Activated T-helper 9 cell treated with anti-CD3 and anti-CD28 coated beads, Interleukin-2, amount 50 U/mL, for 16 hours (primary cell): Measurements from ENCODE around the gene ITPR1.
"Not testable (repeated sequence)": the region's sequence is repeated elsewhere in the genome, so short reads cannot be mapped to it uniquely, and the experiment has no call there.

Experiments used
- DNase-seq: peaks from one replicate; pipeline ENCODE4 v3.0.0-alpha.2; 2020; ENCODE audit warnings: low read depth

Gene ITPR1

DNA sequence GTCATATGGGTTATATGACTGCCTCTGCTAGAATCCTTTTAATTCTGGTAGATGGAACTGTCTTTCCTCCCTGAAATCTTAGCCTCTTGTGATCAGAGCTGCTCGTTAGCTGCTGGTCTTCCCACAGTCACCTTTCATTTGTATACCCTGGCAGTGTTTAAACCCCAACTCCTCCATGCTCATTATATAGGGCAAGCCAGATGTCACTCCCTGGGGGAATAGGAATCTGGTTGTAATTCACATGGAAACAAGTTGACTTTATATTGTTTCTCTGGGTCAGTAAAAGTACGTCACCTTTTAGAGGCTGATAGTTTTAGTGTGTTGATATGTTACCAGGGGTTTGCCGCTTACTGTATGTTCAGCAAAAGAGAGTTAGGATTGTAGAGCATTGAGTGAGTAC, 103.5 kb downstream of the ITPR1 start:
- DNase-seq = no peak

DNA sequence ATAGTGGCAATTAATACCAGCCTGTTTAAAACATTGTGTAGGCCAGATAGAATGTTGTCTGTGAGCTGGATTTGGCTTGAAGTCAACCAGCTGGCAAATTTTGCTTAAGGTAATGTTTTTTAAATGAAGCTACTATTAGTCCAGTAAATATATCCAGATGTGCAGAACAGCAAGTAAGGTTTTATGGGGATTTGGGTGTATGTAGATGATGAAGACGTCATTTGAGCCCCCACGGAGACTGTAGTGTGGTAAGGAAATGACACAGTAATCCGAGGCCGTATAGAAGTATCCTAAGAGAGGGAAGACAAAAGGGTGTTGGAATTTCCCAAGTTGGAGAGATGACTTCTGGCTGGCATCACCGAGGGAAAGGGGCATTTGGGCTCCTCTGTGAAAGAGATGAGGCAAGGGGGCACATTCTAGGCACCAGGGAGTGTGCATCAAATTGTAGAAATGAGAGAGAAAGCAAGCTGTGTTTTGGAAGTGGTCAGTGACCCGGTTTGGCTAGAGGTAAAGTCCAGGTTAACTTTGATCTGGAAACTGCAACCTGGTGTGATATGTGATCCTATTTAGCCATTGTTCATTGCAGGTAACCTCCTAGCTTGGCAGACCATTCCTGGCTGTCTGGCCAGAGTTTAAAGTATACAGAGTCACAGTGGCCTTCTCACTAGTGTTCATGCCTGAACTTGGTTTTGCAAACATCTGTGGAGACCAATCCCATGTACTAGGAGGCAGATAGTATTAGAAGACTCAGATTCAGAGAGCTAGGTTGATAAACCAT, 104.2 kb downstream of the ITPR1 start:
- DNase-seq = no peak

DNA sequence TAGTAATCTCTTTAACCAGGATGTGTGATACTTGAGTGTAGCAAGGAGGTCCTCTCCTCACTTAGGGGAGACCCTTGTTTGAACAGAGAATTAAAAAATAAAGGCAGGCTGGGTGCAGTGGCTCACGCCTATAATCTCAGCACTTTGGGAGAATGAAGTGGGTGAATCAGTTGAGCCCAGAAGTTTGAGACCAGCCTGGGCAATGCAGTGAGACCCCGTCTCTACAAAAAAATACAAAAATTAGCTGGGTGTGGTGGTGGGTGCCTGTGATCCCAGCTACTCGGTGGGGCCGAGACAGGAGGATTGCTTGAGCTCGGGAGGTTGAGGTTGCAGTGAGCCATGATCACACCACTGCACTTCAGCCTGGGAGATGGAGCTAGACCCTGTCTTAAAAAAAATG, 105.1 kb downstream of the ITPR1 start:
- DNase-seq = not testable (repeated sequence)

DNA sequence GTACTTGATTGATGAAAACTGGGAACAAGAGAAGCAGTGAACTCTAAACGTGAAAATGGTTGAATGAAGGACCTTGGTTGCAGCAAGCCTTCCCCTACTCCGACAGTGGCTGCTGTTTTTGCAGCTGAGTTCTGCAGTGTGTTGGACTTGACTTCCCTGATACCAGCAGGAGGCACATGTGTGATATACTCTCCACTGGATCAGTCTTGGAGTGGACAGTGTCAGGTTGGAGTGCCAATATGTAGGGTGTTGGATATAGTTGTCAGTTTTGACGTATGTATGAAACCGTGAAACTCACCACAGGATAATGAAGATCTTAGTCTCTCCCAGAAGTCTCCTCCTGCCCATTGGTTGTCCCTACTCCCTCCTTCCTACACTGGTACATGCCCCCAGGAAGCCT, 106.5 kb downstream of the ITPR1 start:
- no peak for DNase-seq

DNA sequence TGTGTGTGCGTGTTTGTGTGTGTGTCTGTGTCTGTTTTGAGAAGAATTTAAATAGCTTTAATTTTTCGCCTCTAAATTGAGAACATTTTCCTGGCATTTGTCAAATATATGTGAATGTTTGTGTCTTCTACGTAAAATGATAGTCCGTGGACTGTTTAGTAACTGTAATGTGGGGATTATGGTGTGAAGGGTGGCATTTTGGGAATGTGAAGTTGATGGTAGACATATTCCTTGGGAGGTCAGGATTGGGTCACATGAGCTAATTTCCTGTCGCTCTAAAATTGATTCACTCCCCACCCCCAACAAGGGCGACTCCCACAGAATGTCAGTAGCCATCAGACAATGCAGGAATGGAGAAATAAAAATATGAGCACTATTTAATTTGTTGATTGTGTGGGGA, 107.3 kb downstream of the ITPR1 start:
- no peak for DNase-seq

DNA sequence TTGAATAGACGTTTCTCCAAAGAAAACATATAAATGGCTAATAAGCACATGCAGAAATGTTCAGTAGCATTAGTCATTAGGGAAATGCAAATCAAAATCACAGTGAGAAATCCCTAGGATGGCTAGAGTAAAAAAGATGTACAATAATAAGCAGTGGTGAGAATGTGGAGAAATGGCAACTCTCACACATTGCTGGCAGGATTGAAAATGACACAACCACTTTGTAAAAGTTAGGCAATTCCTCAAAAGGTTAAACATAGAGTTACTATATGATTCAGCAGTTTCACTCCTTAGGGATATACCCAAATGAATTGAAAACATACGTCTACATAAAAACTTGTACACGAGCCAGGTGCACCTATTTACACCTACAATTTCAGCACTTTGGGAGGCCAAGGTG, 108.7 kb downstream of the ITPR1 start:
- no peak for DNase-seq

DNA sequence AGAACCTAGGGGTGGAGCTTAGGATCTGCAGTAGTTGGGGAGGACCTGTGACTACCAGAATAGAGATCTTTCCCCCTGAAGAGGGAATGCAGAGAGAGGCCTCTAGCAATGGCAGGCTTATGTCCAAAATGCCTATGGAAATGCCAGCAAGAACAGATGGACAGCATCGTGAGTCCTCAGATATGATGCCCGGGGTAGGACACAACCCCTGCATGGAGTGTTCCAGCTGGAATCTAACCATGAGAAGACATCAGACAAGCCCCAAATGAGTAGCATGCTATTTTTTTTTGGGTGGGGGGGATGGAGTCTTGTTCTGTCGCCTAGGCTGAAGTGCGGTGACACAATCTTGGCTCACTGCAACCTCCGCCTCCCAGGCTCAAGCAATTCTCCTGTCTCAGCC, 111.5 kb downstream of the ITPR1 start:
- DNase-seq = no peak

DNA sequence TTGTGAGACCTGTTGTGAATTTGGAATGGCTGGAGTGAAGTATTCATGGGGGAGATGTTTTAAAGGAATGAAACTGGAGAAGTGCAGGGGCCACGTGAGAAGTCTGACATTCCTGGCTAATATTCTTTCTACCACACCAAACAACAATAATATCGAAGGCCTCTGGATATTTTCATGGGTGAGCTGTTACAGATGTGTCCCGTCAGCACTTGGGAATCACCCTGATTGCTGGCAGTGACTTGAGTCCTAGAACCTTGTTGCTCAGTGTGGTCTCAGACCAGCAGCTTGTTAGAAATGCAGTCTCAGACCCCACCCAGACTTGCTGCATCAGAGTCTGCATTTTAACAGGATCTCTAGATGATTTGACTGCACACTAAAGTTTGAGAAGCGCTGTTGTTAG, 113.8 kb downstream of the ITPR1 start:
- DNase-seq = no peak

DNA sequence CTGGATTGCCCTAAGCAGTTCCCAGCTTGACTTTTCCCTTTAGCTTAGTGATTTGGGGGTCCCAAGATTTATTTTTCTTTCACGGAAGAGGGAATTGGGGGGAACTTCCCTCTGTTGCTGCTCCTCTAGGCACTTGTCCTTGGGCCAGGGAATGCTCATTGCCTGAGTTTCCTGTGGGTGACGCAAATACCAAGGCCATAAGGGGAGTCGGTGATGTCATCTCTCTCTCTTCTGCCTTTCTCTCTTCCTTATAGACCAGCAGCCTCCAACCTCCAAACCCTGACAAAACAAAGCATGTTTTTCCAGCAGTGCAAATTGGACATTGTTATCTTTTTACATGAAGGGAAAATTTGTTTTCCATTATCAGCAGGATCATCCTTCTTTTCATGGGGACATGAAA, 120.2 kb downstream of the ITPR1 start:
- DNase-seq = no peak

DNA sequence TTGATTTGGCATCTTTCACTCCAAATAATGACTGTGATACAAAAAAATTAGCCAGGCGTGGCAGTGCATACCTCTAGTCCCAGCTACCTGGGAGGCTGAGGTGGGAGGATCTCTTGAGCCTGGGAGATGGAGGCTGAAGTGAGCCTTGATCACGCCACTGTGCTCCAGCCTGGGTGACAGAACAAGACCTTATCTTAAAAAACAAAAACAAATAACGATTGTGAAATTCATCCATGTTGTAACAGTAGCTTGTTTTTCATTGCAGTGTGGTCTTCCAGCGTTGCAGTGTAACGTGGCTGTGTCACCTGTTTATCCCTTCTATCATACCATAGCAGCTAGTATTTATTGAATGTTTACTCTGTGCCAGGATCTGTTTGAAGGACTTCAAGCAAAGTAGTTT, 120.9 kb downstream of the ITPR1 start:
- no peak for DNase-seq

DNA sequence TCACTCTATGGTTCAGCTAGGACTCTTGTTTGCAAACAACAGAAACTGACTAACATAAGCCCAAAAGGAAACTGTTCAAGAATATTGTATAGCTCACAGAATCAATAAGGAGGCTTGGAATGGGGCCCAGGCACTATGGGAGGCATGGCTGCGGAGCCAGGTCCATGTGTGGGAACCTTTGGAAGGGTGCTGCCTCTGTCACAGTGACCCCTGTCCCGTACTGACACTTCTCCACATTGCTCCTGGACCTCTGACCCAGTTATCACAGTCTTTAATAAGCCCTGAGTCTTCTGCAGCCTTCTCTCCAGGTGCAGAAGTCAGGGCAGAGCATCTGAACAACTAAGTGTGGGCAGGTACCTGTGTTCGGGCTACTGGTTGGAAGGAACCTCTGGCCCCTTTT, 121.8 kb downstream of the ITPR1 start:
- no peak for DNase-seq

DNA sequence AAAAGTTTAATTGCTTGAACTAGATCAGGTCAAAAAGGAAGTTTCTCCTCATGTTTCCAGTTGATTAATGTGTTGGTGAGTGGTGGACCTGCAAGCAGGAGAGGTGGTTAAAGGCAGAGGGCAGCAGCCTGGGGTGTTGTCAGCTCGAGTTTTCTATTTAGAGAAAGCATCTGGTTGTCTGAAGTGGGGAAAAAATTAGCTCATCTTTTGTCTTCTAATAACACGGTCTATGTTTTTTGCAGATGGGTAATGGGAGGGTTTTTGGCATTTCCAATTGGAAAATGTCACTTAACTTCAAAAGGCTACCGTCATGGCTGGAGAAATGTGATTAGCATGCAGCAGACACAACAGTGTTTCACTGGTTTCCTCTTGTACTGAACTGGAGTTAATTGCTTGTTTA, 122.6 kb downstream of the ITPR1 start:
- no peak for DNase-seq

DNA sequence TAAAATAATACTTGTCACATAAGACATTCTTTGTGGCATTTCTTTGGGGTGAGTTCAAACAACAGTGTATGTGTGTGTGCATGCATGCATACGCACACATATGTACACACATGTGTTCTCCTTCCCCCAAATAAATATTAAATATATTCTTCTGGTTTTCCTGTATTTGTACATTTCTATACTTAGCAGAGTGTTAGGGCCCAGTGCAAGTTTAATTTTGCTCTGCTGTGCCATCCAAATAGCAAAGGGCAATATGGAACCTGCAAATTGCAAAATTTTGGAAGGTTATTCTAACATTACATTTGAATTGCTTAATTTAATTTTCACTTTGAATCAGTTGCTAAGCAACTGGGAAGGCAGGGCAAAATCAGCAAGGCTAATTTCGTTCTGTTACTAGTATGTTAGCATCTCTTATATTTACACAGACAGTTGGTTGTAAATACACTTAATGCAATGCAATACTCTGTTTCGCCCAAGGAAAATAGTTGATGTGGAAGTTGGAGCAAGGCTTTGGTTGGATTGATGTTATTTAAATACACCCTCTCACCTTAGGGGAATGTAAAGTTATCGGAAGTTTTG, 130.4 kb downstream of the ITPR1 start:
- DNase-seq = no peak

DNA sequence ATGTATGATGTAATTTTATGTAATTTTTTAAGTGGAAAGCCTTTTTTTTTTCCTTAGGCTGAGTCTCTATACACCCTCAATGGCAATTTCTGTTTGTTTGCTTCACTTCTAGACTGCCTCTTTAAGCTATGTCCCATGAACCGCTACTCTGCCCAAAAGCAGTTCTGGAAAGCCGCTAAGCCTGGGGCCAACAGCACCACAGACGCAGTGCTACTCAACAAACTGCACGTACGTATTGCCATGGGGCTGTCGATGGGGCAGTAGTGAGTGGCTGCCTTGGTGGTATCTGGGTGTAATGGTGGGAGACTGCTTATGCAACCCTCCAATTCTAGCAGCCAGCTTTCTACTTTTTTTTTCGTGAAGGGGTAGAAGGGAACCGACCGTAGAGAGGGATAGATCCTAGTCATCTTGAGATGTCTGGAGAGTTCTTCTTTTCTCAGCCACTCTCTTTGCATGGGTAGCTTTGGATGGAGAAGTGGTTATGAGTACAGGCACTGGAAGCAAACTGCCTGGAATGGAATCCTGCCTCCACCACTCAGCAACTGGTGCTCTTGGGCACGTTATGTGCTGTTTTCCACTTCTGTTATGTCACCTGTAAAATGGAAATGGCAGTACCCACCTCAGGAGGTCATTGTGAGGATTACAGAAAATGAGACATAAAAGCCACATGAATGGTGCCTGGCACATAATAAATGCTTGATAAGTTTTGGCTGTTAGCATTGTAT, 134.7 kb downstream of the ITPR1 start:
- no peak for DNase-seq

DNA sequence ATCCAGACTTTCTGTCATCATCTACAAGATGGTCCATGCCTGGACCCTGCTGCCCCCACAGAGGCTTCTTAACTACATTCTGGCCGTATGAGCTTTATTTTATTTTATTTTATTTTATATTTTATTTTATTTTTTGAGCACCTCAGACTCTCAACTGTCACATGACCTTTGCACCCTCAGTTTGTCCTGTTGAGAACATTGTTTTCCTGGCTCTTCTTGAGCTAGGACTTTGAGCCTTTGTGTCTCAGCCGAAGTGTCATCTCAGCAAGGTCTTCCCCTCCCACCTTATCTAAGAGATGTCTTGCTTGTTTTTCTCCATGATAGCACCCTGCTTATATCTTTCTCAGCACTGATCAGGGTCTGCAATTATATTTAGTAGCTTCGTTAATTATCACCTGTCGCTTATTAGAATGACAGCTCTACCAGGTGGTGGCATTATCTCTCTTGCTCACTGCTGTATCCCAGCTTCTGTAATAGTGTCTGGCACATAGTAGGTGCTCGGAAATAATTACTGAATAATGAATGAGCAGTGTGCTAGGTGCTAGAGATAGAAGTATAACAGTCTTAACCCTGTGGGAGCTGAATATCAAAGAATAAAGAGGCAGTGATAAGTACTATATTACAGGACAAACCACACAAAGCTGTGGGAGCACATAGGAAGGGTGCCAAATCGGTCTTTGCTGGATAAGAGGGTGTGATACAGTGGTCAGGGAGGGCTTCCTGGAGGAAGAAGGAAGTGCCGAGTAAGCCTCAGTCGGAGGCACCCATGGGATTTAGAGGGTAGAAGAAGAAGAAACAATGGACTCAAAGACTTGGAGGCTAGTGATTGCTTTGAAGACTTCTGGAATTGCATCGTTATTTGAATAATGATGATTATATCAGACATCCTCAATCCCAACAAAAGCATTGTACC, 136.2 kb downstream of the ITPR1 start:
- DNase-seq = no peak

DNA sequence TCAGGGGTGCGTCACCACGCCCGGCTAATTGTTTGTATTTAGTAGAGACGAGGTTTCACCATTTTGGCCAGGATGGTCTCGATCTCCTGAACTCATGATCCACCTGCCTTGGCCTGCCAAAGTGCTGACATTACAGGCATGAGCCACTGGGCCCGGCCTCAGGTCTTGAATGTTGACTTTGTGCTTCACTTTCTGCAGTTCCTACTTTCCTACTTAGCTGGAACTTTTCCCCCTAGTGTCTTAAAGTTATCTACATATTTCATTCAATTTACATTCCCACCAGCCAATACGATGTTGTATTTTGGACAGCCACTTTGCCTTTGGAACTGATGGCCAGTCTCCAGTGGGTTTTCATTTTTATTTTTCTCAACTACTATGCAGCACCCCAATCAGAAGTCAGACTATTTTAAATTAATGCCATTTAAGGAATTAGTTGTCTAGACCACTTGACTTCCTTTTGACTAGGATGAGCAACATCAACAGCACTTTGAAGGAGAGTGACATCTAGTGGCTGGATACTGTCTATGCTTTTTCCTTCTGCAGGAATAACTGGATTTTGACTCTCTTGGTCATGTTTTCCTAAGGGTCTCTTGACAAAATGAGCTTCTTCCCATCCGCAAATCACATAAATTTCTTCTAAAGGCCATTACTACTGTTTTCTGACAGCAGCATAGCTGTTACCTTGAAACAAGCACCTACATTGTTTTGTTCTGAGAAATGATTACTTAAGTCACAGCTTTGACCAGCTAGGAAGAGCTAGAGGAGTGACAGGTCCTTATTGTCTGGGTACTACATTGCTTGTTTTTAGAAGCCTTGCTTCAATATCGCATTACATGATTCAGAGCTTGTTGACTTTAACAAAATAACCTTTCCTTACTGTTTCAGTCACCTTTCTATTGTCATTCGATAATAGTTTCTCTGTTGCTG, 140.2 kb downstream of the ITPR1 start:
- no peak for DNase-seq

DNA sequence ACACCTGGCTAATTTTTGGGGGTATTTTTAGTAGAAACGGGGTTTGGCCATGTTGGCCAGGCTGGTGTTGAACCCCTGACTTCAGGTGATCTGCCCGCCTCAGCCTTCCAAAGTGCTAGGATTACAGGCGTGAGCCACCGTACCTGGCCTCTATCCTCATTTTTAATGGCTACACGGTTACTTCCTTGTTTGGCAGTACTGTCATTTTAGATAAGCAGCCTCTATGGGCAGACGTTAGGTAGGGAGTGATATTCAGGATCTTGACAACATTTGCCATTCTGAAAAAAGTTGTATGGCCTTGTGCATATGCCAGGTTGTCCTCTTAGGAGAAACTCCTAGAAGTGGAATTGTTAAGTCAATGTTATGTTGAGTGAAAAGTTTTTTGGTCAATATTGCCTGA, 141.7 kb downstream of the ITPR1 start:
- DNase-seq = no peak

DNA sequence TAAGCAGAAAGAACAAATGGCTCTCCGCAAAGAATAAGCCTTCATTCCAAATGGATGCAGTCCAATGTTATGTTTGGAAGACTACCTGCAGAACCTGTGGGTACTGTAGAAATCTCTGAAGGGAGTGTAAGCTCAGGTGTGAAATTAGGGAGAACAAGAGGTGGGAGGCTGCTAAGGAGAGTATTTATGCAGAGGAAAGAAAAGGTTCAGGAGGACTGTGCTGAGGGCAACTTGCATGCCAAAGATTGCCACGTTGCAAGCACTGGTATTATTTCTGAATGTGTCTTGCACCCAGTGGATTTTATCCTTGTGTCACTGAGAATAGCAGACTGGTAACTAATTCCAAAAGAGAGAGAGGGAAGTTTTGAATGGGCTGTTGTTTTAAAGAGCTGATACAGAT, 144.1 kb downstream of the ITPR1 start:
- DNase-seq = no peak

DNA sequence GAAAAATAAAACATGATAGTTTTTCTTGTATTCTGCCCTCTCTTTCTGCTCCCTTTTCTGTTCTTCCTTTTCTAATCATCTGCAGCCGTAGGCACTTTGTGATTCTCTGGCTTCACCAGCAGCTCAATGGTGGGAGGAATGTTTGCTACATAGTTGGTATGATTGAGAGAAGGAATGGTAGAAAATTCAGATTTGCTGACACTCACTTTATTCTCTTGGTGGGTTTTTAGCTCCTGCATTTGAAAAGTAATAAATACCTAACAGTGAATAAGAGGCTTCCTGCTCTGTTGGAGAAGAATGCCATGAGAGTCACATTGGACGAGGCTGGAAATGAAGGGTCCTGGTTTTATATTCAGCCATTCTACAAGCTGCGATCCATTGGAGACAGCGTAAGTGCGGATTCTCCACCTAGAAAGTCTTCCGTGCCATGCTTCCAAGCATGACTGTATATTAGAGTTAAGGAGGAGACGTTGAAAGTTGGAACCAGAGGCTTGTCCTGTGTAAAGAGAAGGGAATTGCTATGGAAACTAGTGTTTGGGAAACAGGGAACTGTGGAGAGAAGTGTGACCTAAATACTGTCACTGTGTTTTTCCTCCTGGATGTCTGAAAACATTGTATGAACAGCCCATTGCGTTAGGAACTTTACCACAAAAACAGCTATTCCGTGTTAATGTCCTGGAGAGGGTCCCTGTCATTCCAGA, 148.9 kb downstream of the ITPR1 start:
- DNase-seq = no peak

DNA sequence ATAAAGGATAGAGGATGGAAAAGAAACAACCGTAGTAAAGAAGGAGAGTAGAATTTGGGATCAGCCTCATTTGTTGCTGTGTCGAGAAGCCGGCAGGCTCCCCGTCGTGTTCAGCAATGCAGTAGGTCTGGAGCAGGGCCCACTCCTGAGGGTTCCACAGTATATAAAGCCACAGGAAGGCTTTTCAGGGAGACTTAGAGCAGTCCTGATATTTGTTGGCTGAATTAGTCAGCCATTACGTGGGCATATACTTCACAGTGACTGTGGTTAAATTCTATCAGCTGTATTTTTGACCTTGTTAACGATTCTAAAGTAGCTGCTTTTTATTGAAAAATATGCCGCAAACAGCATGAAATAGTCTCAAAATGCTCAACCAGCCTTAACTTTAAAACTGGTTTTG, 149.5 kb downstream of the ITPR1 start:
- DNase-seq = no peak
